Suprapubic skin (tissue), 4 donors: ENCODE results near the gene CLEC7A. TPM values are rescaled to one million over a fixed set of nuclear protein-coding genes. Genes with fewer than 3 reads are reported as not detected.

Experiments used
- DNase-seq, 2 donors: peaks; one replicate each; pipeline ENCODE4 v3.0.0-alpha.2; 2019; ENCODE audit warnings: low spot score in 2 of 2
- H3K27ac ChIP-seq: fragments of 200-600 bp; sonication (generic); one replicate; pipeline ENCODE4 v1.5.1; 2019
- H3K27me3 ChIP-seq: fragments of 200-600 bp; sonication (generic); one replicate; pipeline ENCODE4 v1.5.1; 2019
- H3K36me3 ChIP-seq: fragments of 200-600 bp; sonication (generic); one replicate; pipeline ENCODE4 v1.5.1; 2019
- H3K4me1 ChIP-seq: fragments of 200-600 bp; sonication (generic); one replicate; pipeline ENCODE4 v1.5.1; 2019
- H3K4me3 ChIP-seq: fragments of 200-600 bp; sonication (generic); one replicate; pipeline ENCODE4 v1.5.1; 2019; ENCODE audit warnings: mild to moderate bottlenecking
- H3K9me3 ChIP-seq: fragments of 200-600 bp; sonication (generic); one replicate; pipeline ENCODE4 v1.5.1; 2019
- CTCF ChIP-seq, 2 donors: fragments of 200-600 bp in 1 of 2; fragments of 450-650 bp in 1 of 2; sonication (generic) in 1 of 2; IDR thresholded peaks; one replicate each; pipeline ENCODE4 v1.5.1; 2016 to 2019; ENCODE audit warnings: antibody characterized with exemption in 2 of 2, mild to moderate bottlenecking in 1 of 2, moderate library complexity in 1 of 2
- EP300 ChIP-seq: sonication (generic); formaldehyde crosslinking; IDR thresholded peaks from one replicate; pipeline ENCODE4 v1.6.1; 2017; ENCODE audit warnings: antibody characterized with exemption
- POLR2A ChIP-seq, 2 donors: fragments of 450-650 bp; IDR thresholded peaks; one replicate each; pipeline ENCODE4 v1.6.1; 2017; ENCODE audit warnings: antibody characterized with exemption in 2 of 2, mild to moderate bottlenecking in 2 of 2, moderate library complexity in 2 of 2
- POLR2AphosphoS5 ChIP-seq, 3 donors: sonication (generic); formaldehyde crosslinking; IDR thresholded peaks; one replicate each; pipeline ENCODE4 v1.6.1; 2017; ENCODE audit warnings: antibody characterized with exemption in 3 of 3
- WGBS: methylation state at CpG from one replicate; pipeline ENCODE4 v1.1.5; 2018; 5-methylcytosine and 5-hydroxymethylcytosine counted together
- total RNA-seq, 4 donors: library from RNA; depleted of rRNA; stranded (reverse); fragments of >200 nt; gene quantifications; one replicate each; pipeline ENCODE4 v1.1.0, GENCODE V29; 2016

The CLEC7A gene
- total RNA-seq, result 1 to 10 TPM; 3.7 to 6.6 (median 4.1) TPM

- Histone ChIP-seq H3K4me1 (peaks cover 17% of the 10 kb centered on the region), H3K36me3 (no peaks in the 10 kb centered on the region), H3K27me3 (no peaks in the 10 kb centered on the region), H3K27ac (peak within 1 kb of the TSS; percentile 45), H3K4me3 (peak within 1 kb of the TSS; percentile 30), H3K9me3 (no peaks in the 10 kb centered on the region)
- 28% methylated on average over 1 of the region's 1 CpG for WGBS
- TF ChIP-seq POLR2A (IDR thresholded peaks at IDR 0.05) (no peak), CTCF (IDR thresholded peaks at IDR 0.05) (no peak), EP300 (no peak), POLR2AphosphoS5 (IDR thresholded peaks at IDR 0.05) (no peak)
- DNase-seq, result no peak
These were observed at the start of gene CLEC7A for GRCh38 chr12:10130042-10130441. TSS of gene CLEC7A (minus strand) at chr12:10130199. CDS start at chr12:10130082, 117 bp downstream.

GRCh38 chr12:10179776-10180181 is 49.8 kb upstream of the CLEC7A start:
- H3K4me1 ChIP-seq, result peaks cover 14% of the 10 kb centered on the region
- WGBS, result 52% methylated on average over 5 of the region's 5 CpGs
- H3K27me3 ChIP-seq, result peaks cover 4% of the 10 kb centered on the region
- H3K27ac ChIP-seq, result no peak overlapping the region
- DNase-seq, result no peak
- H3K4me3 ChIP-seq, result no peak overlapping the region
- TF ChIP-seq POLR2AphosphoS5 (IDR thresholded peaks at IDR 0.05) (no peak), EP300 (no peak), POLR2A (IDR thresholded peaks at IDR 0.05) (no peak), CTCF (IDR thresholded peaks at IDR 0.05) (no peak)
- no peaks in the 10 kb centered on the region for H3K36me3 ChIP-seq
- no peaks in the 10 kb centered on the region for H3K9me3 ChIP-seq

- Histone ChIP-seq H3K27me3 (peaks cover 4% of the 10 kb centered on the region), H3K27ac (no peak within 1 kb of the TSS), H3K4me1 (peaks cover 11% of the 10 kb centered on the region), H3K36me3 (no peaks in the 10 kb centered on the region), H3K9me3 (no peaks in the 10 kb centered on the region), H3K4me3 (no peak within 1 kb of the TSS)
- TF ChIP-seq CTCF (IDR thresholded peaks at IDR 0.05) (no peak), POLR2AphosphoS5 (IDR thresholded peaks at IDR 0.05) (no peak), POLR2A (IDR thresholded peaks at IDR 0.05) (no peak), EP300 (no peak)
- 83% methylated on average over 4 of the region's 4 CpGs for WGBS
- DNase-seq, result no peak
These were observed 48.8 kb upstream of the CLEC7A start, which contains the start of gene TMEM52B for GRCh38 chr12:10178821-10179220. TSS of gene TMEM52B (plus strand) at chr12:10179032. CDS start at chr12:10179575, 543 bp downstream.

GRCh38 chr12:10175846-10176636 is 46.0 kb upstream of the CLEC7A start:
- no peak for TF ChIP-seq POLR2A (IDR thresholded peaks at IDR 0.05)
- no peak for TF ChIP-seq EP300
- TF ChIP-seq CTCF (IDR thresholded peaks at IDR 0.05), result no peak
- TF ChIP-seq POLR2AphosphoS5 (IDR thresholded peaks at IDR 0.05), result peak in 1 of 3 donors; percentile 20
- no peaks in the 10 kb centered on the region for H3K9me3 ChIP-seq
- H3K27ac ChIP-seq, result peak overlapping the region; percentile 48
- no peak for DNase-seq
- H3K27me3 ChIP-seq, result peaks cover 4% of the 10 kb centered on the region
- peaks cover 11% of the 10 kb centered on the region for H3K4me1 ChIP-seq
- WGBS, result 43% methylated on average over 5 of the region's 5 CpGs
- no peaks in the 10 kb centered on the region for H3K36me3 ChIP-seq
- H3K4me3 ChIP-seq, result no peak overlapping the region

- TF ChIP-seq CTCF (IDR thresholded peaks at IDR 0.05) (no peak), POLR2A (IDR thresholded peaks at IDR 0.05) (no peak)
- no peak for DNase-seq
- H3K4me3 ChIP-seq, result no peak overlapping the region
- H3K36me3 ChIP-seq, result no peaks in the 10 kb centered on the region
- peak overlapping the region; percentile 48 for H3K27ac ChIP-seq
- WGBS, result 79% methylated on average over 2 of the region's 2 CpGs
- peaks cover 11% of the 10 kb centered on the region for H3K4me1 ChIP-seq
- H3K27me3 ChIP-seq, result peaks cover 4% of the 10 kb centered on the region
- H3K9me3 ChIP-seq, result no peaks in the 10 kb centered on the region
These were observed 45.1 kb upstream of the CLEC7A start for GRCh38 chr12:10174986-10175614.
